Natural killer cell (primary cell): ENCODE data around the gene PLEKHA6. TPM values are rescaled to one million over a fixed set of nuclear protein-coding genes. Genes with fewer than 3 reads are reported as not detected.
A peak's percentile ranks its signal among the peaks of the same experiment; 100 is the strongest.

Experiments
- ATAC-seq, 3 donors: fragments of 150-1000 bp in 2 of 3; fragments of 200-7000 bp in 1 of 3; cut with Tn5 transposase; 1 replicate in 1 of 3; 2 replicates in 2 of 3; pipeline ENCODE4 v1.10.0; 2021; ENCODE audit warnings: mild to moderate bottlenecking in 2 of 3, moderate library complexity in 2 of 3
- DNase-seq, 2 donors: peaks; one replicate each; pipeline versions ENCODE4 v3.0.0 to v3.0.0-alpha.2; 2013 to 2021; ENCODE audit warnings: mixed read lengths in 1 of 2
- H3K27ac ChIP-seq: one replicate; pipeline ENCODE4 v1.5.1; 2013; ENCODE audit warnings: mild to moderate bottlenecking, low read length
- H3K27me3 ChIP-seq: one replicate; pipeline ENCODE4 v1.6.1; 2013; ENCODE audit warnings: low read length; ENCODE audit not compliant: control insufficient read depth, insufficient read depth
- H3K36me3 ChIP-seq: one replicate; pipeline ENCODE4 v1.6.1; 2013; ENCODE audit warnings: low read length; ENCODE audit not compliant: control insufficient read depth, insufficient read depth
- H3K4me1 ChIP-seq: one replicate; pipeline ENCODE4 v1.6.1; 2013; ENCODE audit warnings: low read length; ENCODE audit not compliant: control insufficient read depth, insufficient read depth
- H3K4me3 ChIP-seq: one replicate; pipeline ENCODE4 v1.5.1; 2013; ENCODE audit warnings: low read length
- H3K9me3 ChIP-seq: one replicate; pipeline ENCODE4 v1.6.1; 2013; ENCODE audit warnings: low read length; ENCODE audit not compliant: control insufficient read depth, insufficient read depth
- H3K27ac Mint-ChIP-seq, 2 donors: one replicate each; pipeline ENCODE4 v1.8.0; 2022; ENCODE audit warnings: mild to moderate bottlenecking in 2 of 2, mixed read lengths in 2 of 2, moderate library complexity in 1 of 2
- H3K27me3 Mint-ChIP-seq, 2 donors: one replicate each; pipeline ENCODE4 v1.8.0; 2022; ENCODE audit warnings: low read depth in 2 of 2, mixed read lengths in 2 of 2
- H3K36me3 Mint-ChIP-seq: one replicate; pipeline ENCODE4 v1.8.0; 2022; ENCODE audit warnings: mixed read lengths
- H3K4me1 Mint-ChIP-seq, 2 donors: one replicate each; pipeline ENCODE4 v1.8.0; 2022; ENCODE audit warnings: mixed read lengths in 2 of 2
- H3K4me3 Mint-ChIP-seq: one replicate; pipeline ENCODE4 v1.8.0; 2022; ENCODE audit warnings: mild to moderate bottlenecking, moderate library complexity, mixed read lengths
- H3K9me3 Mint-ChIP-seq, 2 donors: one replicate each; pipeline ENCODE4 v1.8.0; 2022; ENCODE audit warnings: mixed read lengths in 2 of 2
- CTCF ChIP-seq: fragments of 200-600 bp; IDR thresholded peaks from one replicate; pipeline ENCODE4 v1.8.0; 2022; ENCODE audit warnings: antibody characterized with exemption
- WGBS: methylation state at CpG from one replicate; pipeline ENCODE4 v1.1.7; 2013; ENCODE audit warnings: missing lambda C conversion rate; ENCODE audit not compliant: insufficient coverage; 5-methylcytosine and 5-hydroxymethylcytosine counted together
- intact Hi-C: fragments of 100-400 bp; cut with micrococcal nuclease; formaldehyde crosslinking; loops from one replicate; pipeline ENCODE4 v1.14.2; 2022
- total RNA-seq, 4 donors: library from RNA; stranded (reverse); fragments of 120-200 nt in 1 of 4; gene quantifications; one replicate each; pipeline versions ENCODE4 v1.2.3 to v1.2.4, GENCODE V29; 2013 to 2022

The PLEKHA6 gene
- total RNA-seq, 3 donors from 2014 or later (not counting 1 experiment from before 2014, with no cell fraction given), result 0.10 to 0.43 (median 0.16) TPM

DNA sequence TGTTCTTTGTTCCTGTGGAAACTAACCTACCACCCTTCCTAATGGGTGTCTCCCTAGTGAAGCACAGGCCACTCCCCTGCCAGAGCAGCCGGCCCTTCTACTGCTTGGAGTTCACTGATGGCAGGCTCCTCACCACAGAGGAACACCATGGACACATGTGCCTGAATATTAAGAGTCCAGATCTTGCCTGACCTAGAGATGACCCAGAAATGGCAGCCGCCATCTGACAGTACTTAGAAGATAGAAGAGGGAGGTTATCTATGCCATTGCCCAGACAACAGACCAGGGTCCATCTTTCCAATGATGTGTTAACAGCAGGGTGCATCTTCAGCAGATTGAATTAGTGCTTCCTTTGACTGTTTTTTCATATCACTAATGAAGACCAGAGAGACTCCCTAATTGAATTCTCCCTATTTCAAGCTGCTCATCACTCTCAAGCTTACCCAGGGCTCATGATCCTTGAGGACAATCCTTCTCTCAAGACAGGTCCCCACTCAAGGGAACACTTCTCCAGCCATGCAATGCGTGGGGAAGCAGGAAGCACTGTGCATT lies 59.8 kb downstream of the PLEKHA6 start:
- no peaks in the 10 kb centered on the region for H3K27me3 ChIP-seq
- intact Hi-C loops, result no loop called here
- WGBS, result 94% methylated on average over 3 of the region's 3 CpGs
- H3K4me1 Mint-ChIP-seq, result peaks cover 13 to 16% of the 10 kb centered on the region in 2 donors
- H3K4me1 ChIP-seq, result peaks cover 12% of the 10 kb centered on the region
- H3K27ac Mint-ChIP-seq, result no peak overlapping the region
- H3K9me3 ChIP-seq, result no peaks in the 10 kb centered on the region
- peaks cover 7 to 28% of the 10 kb centered on the region in 2 donors for H3K27me3 Mint-ChIP-seq
- no peaks in the 10 kb centered on the region for H3K9me3 Mint-ChIP-seq
- H3K36me3 Mint-ChIP-seq, result no peaks in the 10 kb centered on the region
- H3K27ac ChIP-seq, result no peak overlapping the region
- no peak for DNase-seq
- H3K4me3 Mint-ChIP-seq, result no peak overlapping the region
- TF ChIP-seq CTCF, result no peak
- no peak overlapping the region for H3K4me3 ChIP-seq
- H3K36me3 ChIP-seq, result no peaks in the 10 kb centered on the region
- no peak for ATAC-seq

DNA sequence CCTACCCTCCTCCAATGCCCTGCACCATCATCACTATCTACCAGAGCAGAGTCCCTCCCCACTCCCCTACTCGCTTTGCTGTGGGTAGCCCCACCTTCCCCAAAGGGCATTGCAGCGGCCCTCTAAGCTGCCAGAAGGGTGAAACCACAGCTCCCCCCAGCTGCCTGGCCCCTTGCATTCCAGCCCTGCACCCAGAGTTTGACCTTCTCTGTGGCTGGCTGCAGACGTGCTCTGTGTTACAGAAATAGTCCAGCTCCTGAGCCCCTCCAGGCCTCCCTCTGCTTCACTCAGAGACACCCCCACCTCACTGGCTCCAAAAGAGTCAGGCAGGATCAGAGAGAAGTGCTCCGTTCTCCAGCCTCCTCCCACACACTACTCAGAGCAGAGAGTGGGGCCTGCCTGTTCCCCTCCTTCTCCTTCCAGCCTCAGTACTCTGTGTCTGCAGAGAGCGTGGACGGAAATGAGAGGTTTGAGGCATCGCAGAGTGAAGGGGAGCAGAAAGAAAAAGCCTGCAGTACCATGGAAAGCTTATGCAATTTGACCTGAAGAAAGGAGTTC lies 63.2 kb downstream of the PLEKHA6 start:
- Histone ChIP-seq H3K4me1 (peaks cover 12% of the 10 kb centered on the region), H3K9me3 (no peaks in the 10 kb centered on the region), H3K4me3 (no peak overlapping the region), H3K27ac (no peak overlapping the region), H3K36me3 (no peaks in the 10 kb centered on the region), H3K27me3 (no peaks in the 10 kb centered on the region)
- H3K27ac Mint-ChIP-seq, result peak overlapping the region in 1 of 2 donors; percentile 40
- peaks cover 13 to 16% of the 10 kb centered on the region in 2 donors for H3K4me1 Mint-ChIP-seq
- ATAC-seq, result no peak
- H3K9me3 Mint-ChIP-seq, result no peaks in the 10 kb centered on the region
- peak in 1 of 2 donors; percentile 10 for DNase-seq
- no peaks in the 10 kb centered on the region for H3K36me3 Mint-ChIP-seq
- 16% methylated on average over 7 of the region's 7 CpGs for WGBS
- intact Hi-C loops, result no loop called here
- no peak overlapping the region for H3K4me3 Mint-ChIP-seq
- no peak for TF ChIP-seq CTCF
- peaks cover 9% of the 10 kb centered on the region in 2 donors for H3K27me3 Mint-ChIP-seq

DNA sequence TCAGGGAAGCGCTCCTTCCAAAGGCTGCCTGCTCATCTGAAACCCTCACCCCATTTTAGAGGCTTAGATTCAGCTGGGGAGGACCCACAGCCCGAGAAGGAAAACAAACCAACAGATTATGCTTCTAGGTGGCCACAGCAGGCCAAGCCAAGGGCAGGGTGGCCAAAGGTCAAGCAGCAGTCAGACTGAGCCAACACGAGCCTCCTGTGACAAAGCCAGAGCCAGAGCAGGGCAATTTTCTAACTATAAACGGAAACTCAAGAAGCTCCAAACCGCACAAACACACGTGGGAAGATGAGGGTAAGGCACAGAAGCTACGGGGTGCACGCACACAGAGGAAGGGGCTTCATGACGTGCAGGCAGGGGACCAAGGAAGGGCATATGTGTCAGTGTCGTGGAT lies 64.1 kb downstream of the PLEKHA6 start:
- H3K4me3 Mint-ChIP-seq, result no peak overlapping the region
- peaks cover 13 to 17% of the 10 kb centered on the region in 2 donors for H3K27me3 Mint-ChIP-seq
- Histone ChIP-seq H3K4me3 (no peak overlapping the region), H3K27ac (no peak overlapping the region), H3K27me3 (no peaks in the 10 kb centered on the region), H3K9me3 (no peaks in the 10 kb centered on the region), H3K36me3 (no peaks in the 10 kb centered on the region), H3K4me1 (peaks cover 12% of the 10 kb centered on the region)
- H3K36me3 Mint-ChIP-seq, result no peaks in the 10 kb centered on the region
- DNase-seq (no peak), ATAC-seq (no peak)
- H3K27ac Mint-ChIP-seq, result peak overlapping the region in 1 of 2 donors; percentile 58
- no peak for TF ChIP-seq CTCF
- WGBS, result 62% methylated on average over 10 of the region's 10 CpGs
- peaks cover 13 to 16% of the 10 kb centered on the region in 2 donors for H3K4me1 Mint-ChIP-seq
- no peaks in the 10 kb centered on the region for H3K9me3 Mint-ChIP-seq
- intact Hi-C loops, result no loop called here

DNA sequence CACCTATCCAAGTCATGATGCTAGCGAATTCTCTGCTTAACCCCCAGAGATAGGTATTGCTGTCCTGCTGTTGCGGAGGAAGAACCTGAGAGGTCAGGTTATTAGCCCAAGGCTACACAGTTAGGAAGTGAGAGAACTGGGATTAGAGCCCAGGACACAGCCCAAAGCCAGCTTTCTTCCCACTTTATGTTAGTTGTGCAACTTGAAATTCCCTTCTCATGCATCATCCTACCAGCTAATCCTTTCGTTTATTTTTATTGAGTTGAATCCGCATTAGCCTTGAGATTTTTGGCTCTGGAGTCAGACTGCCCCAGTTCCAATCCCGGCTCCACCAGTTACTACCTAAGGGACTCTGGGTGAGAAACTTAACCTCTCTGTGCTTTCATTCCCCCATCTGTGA lies 65.4 kb downstream of the PLEKHA6 start:
- 78% methylated on average over 5 of the region's 5 CpGs for WGBS

More for the DNA sequence above, 65.4 kb downstream of the PLEKHA6 start:
- DNase-seq, result no peak
- peaks cover 12% of the 10 kb centered on the region for H3K4me1 ChIP-seq
- H3K36me3 ChIP-seq, result no peaks in the 10 kb centered on the region
- H3K27me3 ChIP-seq, result no peaks in the 10 kb centered on the region
- peaks cover 13 to 16% of the 10 kb centered on the region in 2 donors for H3K4me1 Mint-ChIP-seq
- H3K27me3 Mint-ChIP-seq, result peaks cover 23 to 30% of the 10 kb centered on the region in 2 donors
- TF ChIP-seq CTCF, result no peak
- no peaks in the 10 kb centered on the region for H3K9me3 Mint-ChIP-seq
- intact Hi-C loops, result no loop called here
- no peak overlapping the region for H3K4me3 Mint-ChIP-seq
- no peaks in the 10 kb centered on the region for H3K9me3 ChIP-seq
- ATAC-seq, result no peak
- H3K36me3 Mint-ChIP-seq, result no peaks in the 10 kb centered on the region
- H3K27ac Mint-ChIP-seq, result no peak overlapping the region
- no peak overlapping the region for H3K27ac ChIP-seq
- no peak overlapping the region for H3K4me3 ChIP-seq
